GM18498 (cell line): ENCODE results near the gene PCDHGA11.
"Not testable (repeated sequence)": the region's sequence is repeated elsewhere in the genome, so short reads cannot be mapped to it uniquely, and the experiment has no call there.

Experiments
- ATAC-seq: cut with Tn5 transposase; IDR thresholded peaks from one replicate; pipeline ENCODE4 v1.9.1; 2021; ENCODE audit warnings: mild to moderate bottlenecking, moderate library complexity; ENCODE audit not compliant: unreplicated experiment

The PCDHGA11 gene

DNA sequence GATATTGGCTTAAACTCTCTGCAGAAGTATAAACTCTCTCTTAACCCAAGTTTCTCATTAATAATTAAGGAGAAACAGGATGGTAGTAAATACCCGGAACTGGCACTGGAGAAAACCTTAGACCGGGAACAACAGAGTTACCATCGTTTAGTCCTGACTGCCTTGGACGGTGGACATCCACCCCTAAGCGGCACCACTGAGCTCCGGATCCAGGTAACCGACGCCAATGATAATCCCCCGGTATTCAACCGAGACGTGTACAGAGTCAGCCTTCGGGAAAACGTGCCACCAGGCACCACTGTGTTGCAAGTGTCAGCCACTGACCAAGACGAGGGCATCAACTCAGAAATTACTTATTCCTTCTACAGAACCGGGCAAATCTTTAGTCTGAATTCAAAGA is 22.2 kb upstream of the PCDHGA11 start:
- ATAC-seq: no peak

DNA sequence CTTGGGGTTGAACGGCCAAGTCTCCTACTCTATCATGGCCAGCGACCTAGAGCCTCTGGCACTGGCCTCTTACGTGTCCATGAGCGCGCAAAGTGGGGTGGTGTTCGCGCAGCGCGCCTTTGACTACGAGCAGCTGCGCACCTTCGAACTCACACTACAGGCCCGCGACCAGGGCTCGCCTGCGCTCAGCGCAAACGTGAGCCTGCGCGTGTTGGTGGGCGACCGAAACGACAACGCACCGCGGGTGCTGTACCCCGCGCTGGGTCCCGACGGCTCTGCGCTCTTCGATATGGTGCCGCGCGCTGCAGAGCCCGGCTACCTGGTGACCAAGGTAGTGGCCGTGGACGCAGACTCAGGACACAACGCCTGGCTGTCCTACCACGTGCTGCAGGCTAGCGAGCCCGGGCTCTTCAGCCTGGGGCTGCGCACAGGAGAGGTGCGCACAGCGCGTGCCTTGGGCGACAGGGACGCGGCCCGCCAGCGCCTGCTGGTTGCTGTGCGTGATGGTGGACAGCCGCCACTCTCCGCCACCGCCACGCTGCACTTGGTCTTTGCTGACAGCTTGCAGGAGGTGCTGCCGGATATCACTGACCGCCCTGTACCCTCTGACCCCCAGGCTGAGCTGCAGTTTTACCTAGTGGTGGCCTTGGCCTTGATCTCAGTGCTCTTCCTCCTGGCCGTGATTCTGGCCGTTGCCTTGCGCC is 21.1 kb upstream of the PCDHGA11 start:
- ATAC-seq: no peak

DNA sequence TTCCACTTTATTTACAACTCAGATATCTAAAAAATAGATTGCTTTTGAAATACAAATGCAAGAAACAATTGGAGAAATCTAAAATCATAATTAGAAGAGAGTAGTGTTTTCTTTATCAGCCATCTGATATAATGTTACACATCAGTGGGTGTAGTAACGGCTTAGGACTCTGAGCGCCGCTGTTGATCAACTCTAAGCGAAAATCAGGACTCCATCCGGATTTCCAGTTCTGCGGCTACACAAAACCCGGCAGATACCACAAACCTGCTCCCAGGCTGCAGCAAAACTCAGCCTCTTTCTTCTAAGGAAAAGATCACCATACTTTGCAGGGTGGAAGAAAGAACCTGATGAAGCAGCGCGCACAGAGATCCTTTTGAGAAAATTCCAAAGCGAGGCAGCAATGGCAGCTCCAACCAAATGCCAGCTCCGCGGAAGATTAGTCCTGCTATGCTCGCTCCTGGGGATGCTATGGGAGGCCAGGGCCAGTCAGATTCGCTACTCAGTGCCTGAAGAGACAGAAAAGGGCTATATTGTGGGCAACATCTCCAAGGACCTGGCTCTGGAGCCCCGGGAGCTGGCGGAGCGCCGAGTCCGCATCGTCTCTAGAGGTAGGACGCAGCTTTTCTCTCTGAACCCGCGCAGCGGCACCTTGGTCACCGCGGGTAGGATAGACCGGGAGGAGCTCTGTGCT is 18.2 kb upstream of the PCDHGA11 start, which contains the start of gene PCDHGA9:
Gene PCDHGA9, plus strand, starts transcription at position 226 of the 691 bp plus-strand sequence. Its CDS starts 175 bp downstream, at position 401.
- no peak for ATAC-seq

DNA sequence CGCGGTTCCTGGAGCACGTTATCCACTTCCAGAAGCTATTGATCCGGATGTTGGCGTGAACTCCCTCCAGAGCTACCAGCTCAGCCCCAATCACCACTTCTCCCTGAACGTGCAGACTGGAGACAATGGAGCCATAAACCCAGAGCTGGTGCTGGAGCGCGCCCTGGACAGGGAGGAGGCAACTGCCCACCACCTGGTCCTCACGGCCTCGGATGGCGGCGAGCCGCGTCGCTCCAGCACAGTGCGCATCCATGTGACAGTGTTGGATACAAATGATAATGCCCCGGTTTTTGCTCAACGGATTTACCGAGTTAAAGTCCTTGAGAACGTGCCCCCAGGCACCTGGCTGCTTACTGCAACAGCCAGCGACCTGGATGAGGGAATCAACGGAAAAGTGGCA is 17.5 kb upstream of the PCDHGA11 start:
- no peak for ATAC-seq

DNA sequence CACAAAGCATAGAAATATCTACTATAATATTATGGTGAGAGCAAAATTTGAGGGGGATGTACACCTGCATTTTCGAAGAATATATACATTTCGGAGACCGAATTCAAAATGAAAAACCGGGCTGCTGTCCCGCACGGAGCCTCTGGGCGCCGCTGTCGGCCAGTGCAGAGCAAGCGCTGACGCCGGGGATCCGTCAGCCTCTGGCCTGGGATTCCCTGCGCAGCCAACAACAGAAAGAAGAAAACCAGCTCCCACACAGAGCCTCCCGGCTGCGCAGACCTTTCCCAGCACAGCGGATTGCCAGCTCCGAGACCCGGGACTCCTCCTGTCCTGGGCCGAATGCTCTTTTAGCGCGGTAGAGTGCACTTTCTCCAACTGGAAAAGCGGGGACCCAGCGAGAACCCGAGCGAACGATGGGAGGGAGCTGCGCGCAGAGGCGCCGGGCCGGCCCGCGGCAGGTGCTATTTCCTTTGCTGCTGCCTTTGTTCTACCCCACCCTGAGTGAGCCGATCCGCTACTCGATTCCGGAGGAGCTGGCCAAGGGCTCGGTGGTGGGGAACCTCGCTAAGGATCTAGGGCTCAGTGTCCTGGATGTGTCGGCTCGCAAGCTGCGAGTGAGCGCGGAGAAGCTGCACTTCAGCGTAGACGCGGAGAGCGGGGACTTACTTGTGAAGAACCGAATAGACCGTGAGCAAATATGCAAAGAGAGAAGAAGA is 12.9 kb upstream of the PCDHGA11 start, which contains the start of gene PCDHGB6:
Gene PCDHGB6, plus strand, starts transcription at position 232 of the 716 bp plus-strand sequence. Its CDS starts 182 bp downstream, at position 414.
- not testable (repeated sequence) for ATAC-seq

DNA sequence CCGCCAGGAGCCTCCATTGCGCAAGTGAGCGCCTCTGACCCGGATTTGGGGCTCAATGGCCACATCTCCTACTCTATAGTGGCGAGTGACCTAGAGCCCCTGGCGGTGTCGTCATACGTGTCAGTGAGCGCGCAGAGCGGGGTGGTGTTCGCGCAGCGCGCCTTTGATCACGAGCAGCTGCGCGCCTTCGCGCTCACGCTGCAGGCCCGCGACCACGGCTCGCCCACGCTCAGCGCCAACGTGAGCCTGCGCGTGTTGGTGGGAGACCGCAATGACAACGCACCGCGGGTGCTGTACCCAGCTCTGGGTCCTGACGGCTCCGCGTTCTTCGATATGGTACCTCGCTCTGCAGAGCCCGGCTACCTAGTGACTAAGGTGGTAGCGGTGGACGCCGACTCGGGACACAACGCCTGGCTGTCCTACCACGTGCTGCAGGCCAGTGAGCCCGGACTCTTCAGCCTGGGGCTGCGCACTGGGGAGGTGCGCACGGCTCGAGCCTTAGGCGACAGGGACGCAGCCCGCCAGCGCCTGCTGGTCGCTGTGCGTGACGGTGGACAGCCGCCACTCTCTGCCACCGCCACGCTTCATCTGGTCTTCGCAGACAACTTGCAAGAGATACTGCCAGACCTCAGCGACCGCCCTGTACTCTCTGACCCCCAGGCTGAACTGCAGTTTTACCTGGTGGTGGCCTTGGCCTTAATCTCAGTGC is 11.1 kb upstream of the PCDHGA11 start:
- ATAC-seq: no peak

DNA sequence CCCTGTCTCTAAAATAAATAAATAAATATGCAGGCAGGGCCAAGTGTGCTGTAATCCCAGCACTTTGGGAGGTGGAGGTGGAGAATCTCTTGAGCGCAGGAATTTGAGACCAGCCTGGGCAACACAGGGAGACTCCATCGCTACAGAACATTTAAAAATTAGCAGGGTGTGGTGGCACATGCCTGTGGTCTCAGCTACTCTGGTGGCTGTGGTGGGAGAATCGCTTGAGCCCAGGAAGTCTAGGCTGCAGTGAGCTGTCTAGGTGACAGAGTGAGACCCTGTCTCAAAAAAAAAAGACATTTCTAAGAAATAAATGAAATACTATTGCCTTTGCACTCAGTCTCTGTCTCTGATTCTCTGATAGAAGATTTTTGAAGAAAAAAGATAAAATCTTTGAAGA is 9.3 kb upstream of the PCDHGA11 start:
- no peak for ATAC-seq

DNA sequence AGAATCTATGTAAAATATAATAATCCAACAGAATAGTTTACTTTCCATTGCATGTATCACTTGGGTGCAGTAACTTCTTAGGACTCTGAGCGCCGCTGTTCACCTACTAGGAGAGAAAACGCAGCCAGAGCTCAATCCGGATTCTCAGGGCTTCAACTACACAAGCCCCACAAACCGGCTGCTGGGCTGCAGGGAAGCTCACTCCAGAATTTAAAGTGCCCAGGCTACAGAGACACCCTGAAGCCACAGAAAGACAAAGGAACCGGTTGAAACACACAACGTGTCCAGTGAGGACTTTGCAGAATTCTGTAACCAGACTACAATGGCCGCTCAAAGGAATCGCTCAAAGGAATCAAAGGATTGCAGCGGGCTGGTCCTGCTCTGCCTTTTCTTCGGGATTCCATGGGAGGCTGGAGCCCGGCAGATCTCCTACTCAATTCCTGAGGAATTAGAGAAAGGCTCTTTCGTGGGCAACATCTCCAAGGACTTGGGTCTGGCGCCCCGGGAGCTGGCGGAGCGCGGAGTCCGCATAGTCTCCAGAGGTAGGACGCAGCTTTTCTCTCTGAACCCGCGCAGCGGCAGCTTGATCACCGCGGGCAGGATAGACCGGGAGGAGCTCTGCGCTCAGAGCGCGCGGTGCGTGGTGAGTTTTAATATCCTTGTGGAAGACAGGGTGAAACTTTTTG is 7.9 kb upstream of the PCDHGA11 start, which contains the start of gene PCDHGA10:
Gene PCDHGA10, plus strand, starts transcription at position 134 of the 686 bp plus-strand sequence. Its CDS starts 189 bp downstream, at position 323.
- peak; percentile 86 for ATAC-seq

DNA sequence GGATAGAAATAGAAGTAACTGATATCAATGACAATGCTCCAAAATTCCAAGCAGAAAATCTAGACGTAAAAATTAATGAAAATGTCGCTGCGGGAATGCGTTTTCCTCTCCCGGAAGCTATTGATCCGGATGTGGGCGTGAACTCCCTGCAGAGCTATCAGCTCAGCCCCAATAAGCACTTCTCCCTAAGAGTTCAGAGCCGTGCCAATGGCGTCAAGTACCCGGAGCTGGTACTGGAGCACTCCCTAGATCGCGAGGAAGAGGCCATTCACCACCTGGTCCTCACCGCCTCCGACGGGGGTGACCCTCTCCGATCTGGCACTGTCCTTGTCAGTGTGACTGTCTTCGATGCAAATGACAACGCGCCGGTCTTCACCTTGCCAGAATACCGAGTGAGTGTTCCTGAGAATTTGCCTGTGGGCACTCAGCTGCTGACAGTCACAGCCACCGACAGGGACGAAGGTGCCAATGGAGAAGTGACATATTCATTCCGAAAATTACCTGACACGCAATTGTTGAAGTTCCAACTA is 7.2 kb upstream of the PCDHGA11 start:
- ATAC-seq: no peak

DNA sequence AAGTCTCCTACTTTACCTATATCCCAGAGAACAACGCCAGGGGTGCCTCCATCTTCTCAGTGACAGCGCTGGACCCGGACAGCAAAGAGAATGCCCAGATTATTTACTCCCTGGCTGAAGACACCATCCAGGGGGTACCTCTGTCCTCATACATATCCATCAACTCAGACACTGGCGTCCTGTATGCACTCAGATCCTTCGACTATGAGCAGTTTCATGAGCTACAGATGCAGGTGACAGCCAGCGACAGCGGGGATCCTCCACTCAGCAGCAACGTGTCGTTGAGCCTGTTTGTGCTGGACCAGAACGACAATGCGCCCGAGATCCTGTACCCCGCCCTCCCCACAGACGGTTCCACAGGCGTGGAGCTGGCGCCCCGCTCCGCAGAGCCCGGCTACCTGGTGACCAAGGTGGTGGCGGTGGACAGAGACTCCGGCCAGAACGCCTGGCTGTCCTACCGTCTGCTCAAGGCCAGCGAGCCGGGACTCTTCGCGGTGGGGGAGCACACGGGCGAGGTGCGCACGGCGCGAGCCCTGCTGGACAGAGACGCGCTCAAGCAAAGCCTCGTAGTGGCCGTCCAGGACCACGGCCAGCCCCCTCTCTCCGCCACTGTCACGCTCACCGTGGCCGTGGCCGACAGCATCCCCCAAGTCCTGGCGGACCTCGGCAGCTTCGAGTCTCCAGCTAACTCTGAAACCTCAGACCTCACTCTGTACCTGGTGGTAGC is 6.1 kb upstream of the PCDHGA11 start:
- not testable (repeated sequence) for ATAC-seq

DNA sequence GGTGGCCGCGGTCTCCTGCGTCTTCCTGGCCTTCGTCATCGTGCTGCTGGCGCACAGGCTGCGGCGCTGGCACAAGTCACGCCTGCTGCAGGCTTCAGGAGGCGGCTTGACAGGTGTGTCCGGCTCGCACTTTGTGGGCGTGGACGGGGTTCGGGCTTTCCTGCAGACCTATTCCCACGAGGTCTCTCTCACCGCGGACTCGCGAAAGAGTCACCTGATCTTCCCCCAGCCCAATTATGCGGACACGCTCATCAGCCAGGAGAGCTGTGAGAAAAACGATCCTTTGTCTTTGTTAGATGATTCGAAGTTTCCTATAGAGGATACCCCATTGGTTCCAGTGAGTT is 5.6 kb upstream of the PCDHGA11 start:
- not testable (repeated sequence) for ATAC-seq

DNA sequence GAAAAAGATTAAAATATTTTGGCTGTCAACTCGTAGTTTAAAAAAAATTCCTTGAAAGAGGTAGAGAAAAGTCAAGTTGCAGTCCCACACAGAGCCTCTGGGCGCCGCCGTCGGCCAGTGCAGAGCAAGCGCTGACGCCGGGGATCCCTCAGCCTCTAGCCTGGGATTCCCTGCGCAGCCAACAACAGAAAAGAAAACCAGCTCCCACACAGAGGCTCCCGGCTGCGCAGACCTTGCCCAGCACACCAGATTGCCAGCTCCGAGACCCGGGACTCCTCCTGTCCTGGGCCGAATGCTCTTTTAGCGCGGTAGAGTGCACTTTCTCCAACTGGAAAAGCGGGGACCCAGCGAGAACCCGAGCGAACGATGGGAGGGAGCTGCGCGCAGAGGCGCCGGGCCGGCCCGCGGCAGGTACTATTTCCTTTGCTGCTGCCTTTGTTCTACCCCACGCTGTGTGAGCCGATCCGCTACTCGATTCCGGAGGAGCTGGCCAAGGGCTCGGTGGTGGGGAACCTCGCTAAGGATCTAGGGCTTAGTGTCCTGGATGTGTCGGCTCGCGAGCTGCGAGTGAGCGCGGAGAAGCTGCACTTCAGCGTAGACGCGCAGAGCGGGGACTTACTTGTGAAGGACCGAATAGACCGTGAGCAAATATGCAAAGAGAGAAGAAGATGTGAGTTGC is 3.2 kb upstream of the PCDHGA11 start, which contains the start of gene PCDHGB7:
Gene PCDHGB7, plus strand, starts transcription at position 184 of the 679 bp plus-strand sequence. Its CDS starts 183 bp downstream, at position 367.
- ATAC-seq: peak; percentile 68

DNA sequence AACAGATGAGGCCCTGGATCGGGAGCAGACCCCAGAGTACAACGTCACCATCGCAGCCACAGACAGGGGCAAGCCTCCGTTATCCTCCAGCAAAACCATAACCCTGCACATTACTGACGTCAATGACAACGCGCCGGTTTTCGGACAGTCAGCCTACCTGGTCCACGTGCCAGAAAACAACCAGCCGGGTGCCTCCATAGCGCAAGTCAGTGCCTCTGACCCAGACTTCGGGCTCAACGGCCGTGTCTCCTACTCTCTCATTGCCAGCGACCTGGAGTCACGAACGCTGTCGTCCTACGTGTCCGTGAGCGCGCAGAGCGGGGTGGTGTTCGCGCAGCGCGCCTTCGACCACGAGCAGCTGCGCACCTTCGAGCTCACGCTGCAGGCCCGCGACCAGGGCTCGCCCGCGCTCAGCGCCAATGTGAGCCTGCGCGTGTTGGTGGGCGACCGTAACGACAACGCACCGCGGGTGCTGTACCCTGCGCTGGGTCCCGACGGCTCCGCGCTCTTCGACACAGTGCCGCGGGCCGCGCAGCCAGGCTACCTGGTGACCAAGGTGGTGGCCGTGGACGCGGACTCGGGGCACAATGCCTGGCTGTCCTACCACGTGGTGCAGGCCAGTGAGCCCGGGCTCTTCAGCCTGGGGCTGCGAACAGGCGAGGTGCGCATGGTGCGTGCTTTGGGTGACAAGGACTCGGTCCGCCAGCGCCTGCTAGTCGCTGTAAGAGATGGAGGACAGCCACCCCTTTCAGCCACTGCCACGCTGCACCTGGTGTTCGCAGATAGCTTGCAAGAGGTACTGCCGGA is 1.6 kb upstream of the PCDHGA11 start:
- ATAC-seq: no peak

DNA sequence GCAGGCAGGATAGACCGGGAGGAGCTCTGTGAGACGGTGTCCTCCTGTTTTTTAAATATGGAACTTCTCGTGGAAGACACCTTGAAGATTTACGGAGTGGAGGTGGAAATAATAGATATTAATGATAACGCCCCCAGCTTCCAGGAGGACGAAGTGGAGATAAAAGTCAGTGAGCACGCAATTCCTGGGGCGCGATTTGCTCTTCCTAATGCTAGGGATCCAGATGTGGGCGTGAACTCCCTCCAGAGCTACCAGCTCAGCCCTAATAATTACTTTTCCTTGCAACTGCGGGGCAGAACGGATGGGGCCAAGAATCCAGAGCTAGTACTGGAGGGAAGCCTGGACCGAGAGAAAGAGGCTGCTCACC is 621 bp downstream of the PCDHGA11 start:
- no peak for ATAC-seq

DNA sequence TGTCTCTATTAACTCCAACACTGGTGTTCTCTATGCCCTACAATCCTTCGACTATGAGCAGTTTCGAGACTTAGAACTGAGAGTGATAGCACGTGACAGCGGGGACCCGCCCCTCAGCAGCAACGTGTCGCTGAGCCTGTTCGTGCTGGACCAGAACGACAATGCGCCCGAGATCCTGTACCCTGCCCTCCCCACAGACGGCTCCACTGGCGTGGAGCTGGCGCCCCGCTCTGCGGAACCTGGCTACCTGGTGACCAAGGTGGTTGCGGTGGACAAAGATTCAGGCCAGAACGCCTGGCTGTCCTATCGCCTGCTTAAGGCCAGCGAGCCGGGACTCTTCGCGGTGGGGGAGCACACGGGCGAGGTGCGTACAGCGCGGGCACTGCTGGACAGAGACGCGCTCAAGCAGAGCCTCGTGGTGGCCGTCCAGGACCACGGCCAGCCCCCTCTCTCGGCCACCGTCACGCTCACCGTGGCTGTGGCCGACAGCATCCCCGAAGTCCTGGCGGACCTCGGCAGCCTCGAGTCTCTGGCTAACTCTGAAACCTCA is 2.0 kb downstream of the PCDHGA11 start:
- no peak for ATAC-seq

DNA sequence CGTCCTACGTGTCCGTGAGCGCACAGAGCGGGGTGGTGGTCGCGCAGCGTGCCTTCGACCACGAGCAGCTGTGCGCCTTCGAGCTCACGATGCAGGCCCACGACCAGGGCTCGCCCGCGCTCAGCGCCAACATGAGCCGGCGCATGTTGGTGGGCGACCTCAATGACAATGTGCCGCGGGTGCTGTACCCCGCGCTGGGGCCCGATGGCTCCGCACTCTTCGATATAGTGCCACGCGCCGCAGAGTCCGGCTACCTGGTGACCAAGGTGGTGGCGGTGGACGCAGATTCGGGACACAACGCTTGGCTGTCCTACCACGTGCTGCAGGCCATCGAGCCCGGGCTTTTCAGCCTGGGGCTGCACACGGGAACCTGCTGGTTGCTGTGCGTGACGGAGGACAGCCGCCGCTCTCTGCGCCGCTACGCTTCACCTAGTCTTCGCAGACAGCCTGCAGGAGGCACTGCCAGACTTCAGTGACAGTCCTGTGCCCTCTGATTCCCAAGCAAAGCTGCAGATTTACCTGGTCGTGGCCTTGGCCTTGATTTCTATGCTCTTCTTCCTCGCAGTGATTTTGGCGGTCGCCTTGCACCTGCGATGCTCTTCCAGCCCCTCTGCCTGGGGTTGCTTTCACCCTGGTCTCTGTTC is 7.1 kb downstream of the PCDHGA11 start:
- no peak for ATAC-seq
